ENCODE measurements around the gene CCNL2.

DNA sequence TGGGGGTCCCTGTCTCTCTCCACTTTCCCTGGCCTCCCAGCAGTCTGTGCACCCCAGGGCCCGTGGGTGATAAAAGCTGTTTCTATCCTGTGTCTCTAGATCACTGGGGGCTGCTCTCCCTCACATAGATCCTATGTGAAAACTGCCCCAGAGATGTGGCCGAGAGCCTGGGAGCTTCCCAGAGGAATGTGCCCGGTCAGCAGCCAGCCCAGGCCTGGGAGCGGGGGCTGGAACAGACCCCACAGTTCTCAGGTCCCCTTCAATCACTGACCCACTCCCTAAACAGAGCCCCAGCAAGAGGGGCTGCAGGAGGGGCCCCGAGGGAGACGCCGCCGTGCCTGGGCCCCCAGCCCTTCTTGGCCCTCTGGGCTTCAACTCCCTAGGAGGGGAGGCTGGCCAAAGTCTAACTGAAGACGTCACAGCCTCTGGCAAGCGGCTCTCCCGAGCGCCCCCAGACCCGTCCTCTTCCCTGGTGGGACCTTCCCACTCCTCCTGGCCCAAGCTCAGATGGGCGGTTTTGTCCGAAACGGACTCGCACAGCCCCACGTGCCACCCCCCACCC, 41.2 kb downstream of the CCNL2 start:
- TF ChIP-seq EP300 (IDR thresholded peaks at IDR 0.05) (no peak), POLR2AphosphoS5 (IDR thresholded peaks at IDR 0.05) (no peak), POLR2A (IDR thresholded peaks at IDR 0.05) (no peak)
- TF ChIP-seq, protein P1, sequence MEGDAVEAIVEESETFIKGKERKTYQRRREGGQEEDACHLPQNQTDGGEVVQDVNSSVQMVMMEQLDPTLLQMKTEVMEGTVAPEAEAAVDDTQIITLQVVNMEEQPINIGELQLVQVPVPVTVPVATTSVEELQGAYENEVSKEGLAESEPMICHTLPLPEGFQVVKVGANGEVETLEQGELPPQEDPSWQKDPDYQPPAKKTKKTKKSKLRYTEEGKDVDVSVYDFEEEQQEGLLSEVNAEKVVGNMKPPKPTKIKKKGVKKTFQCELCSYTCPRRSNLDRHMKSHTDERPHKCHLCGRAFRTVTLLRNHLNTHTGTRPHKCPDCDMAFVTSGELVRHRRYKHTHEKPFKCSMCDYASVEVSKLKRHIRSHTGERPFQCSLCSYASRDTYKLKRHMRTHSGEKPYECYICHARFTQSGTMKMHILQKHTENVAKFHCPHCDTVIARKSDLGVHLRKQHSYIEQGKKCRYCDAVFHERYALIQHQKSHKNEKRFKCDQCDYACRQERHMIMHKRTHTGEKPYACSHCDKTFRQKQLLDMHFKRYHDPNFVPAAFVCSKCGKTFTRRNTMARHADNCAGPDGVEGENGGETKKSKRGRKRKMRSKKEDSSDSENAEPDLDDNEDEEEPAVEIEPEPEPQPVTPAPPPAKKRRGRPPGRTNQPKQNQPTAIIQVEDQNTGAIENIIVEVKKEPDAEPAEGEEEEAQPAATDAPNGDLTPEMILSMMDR (IDR thresholded peaks at IDR 0.05): no peak

All from upper lobe of left lung (tissue), 4 donors.